Activated CD4-positive, alpha-beta T cell treated with anti-CD3 and anti-CD28 coated beads for 36 hours (primary cell): Measurements from ENCODE around the gene PIK3R3. TPM values are rescaled to one million over a fixed set of nuclear protein-coding genes. Genes with fewer than 3 reads are reported as not detected.

ENCODE experiments used
- ATAC-seq: fragments of 200-7000 bp; cut with Tn5 transposase; one replicate; pipeline ENCODE4 v1.10.0; 2021; ENCODE audit warnings: mild to moderate bottlenecking, moderate library complexity
- CTCF ChIA-PET: fragments of 350-600 bp; sonication (Branson Sonifier 250); formaldehyde crosslinking; loops from one replicate; lab custom pipeline; 2021; ENCODE audit warnings: antibody characterized with exemption; lab: Charles Lee
- POLR2A ChIA-PET: fragments of 350-600 bp; sonication (Branson Sonifier 250); formaldehyde crosslinking; loops from one replicate; lab custom pipeline; 2021; ENCODE audit warnings: antibody characterized with exemption, inconsistent platforms; lab: Charles Lee
- DNase-seq: peaks from one replicate; pipeline ENCODE4 v3.0.0-alpha.2; 2020
- H3K27ac Mint-ChIP-seq: one replicate; pipeline ENCODE4 v1.8.0; 2021; ENCODE audit warnings: mixed read lengths
- H3K27me3 Mint-ChIP-seq: one replicate; pipeline ENCODE4 v1.8.0; 2021; ENCODE audit warnings: mixed read lengths
- H3K36me3 Mint-ChIP-seq: one replicate; pipeline ENCODE4 v1.8.0; 2021; ENCODE audit warnings: low read depth, mixed read lengths
- H3K4me1 Mint-ChIP-seq: one replicate; pipeline ENCODE4 v1.8.0; 2021; ENCODE audit warnings: mixed read lengths
- H3K4me3 Mint-ChIP-seq: one replicate; pipeline ENCODE4 v1.8.0; 2021; ENCODE audit warnings: mild to moderate bottlenecking, moderate library complexity, mixed read lengths
- H3K9me3 Mint-ChIP-seq: one replicate; pipeline ENCODE4 v1.8.0; 2021; ENCODE audit warnings: low read depth, mixed read lengths
- intact Hi-C, 2 experiments: fragments of 100-400 bp; cut with DNase I in 1 of 2; cut with micrococcal nuclease in 1 of 2; formaldehyde crosslinking; loops; one replicate each; pipeline versions ENCODE4 v1.14.2 to v1.15.1; 2022 to 2024; cut with DNase I, micrococcal nuclease
- total RNA-seq, 2 experiments: library from RNA; stranded (reverse); gene quantifications; one replicate each; pipeline ENCODE4 v1.2.3, GENCODE V29; 2021

PIK3R3 gene
- total RNA-seq, 2 experiments from 2014 or later, result 0.46 to 0.78 TPM

GRCh38 chr1:45999507-45999906 is 132.9 kb downstream of the PIK3R3 start:
- no peak overlapping the region for H3K4me3 Mint-ChIP-seq
- peaks cover 3% of the 10 kb centered on the region for H3K36me3 Mint-ChIP-seq
- no peak overlapping the region for H3K27ac Mint-ChIP-seq
- no peaks in the 10 kb centered on the region for H3K27me3 Mint-ChIP-seq
- no peaks in the 10 kb centered on the region for H3K4me1 Mint-ChIP-seq
- CTCF ChIA-PET, result no interaction called here
- intact Hi-C loops, result no loop called here
- DNase-seq (no peak), ATAC-seq (no peak)
- H3K9me3 Mint-ChIP-seq, result no peaks in the 10 kb centered on the region
- POLR2A ChIA-PET, result no interaction called here

GRCh38 chr1:45998020-45998617 is 134.3 kb downstream of the PIK3R3 start:
- intact Hi-C loops, result no loop called here
- H3K36me3 Mint-ChIP-seq, result peaks cover 3% of the 10 kb centered on the region

GRCh38 chr1:45995298-45995697 is 137.1 kb downstream of the PIK3R3 start:
- Mint-ChIP-seq H3K36me3 (peaks cover 3% of the 10 kb centered on the region), H3K9me3 (no peaks in the 10 kb centered on the region), H3K27me3 (no peaks in the 10 kb centered on the region), H3K4me3 (no peak overlapping the region), H3K4me1 (no peaks in the 10 kb centered on the region), H3K27ac (no peak overlapping the region)
- intact Hi-C loops, result no loop called here
- DNase-seq, result no peak
- POLR2A ChIA-PET, result no interaction called here
- CTCF ChIA-PET, result no interaction called here
- no peak for ATAC-seq

More at GRCh38 chr1:45998020-45998617, 134.3 kb downstream of the PIK3R3 start:
- Mint-ChIP-seq H3K4me3 (no peak overlapping the region), H3K27ac (no peak overlapping the region), H3K4me1 (no peaks in the 10 kb centered on the region), H3K27me3 (no peaks in the 10 kb centered on the region), H3K9me3 (no peaks in the 10 kb centered on the region)
- DNase-seq (no peak), ATAC-seq (no peak)
- ChIA-PET CTCF (no interaction called here), POLR2A (no interaction called here)

GRCh38 chr1:45994423-45994822 is 138.0 kb downstream of the PIK3R3 start:
- Mint-ChIP-seq H3K4me1 (no peaks in the 10 kb centered on the region), H3K4me3 (no peak overlapping the region), H3K27ac (no peak overlapping the region), H3K36me3 (no peaks in the 10 kb centered on the region), H3K9me3 (no peaks in the 10 kb centered on the region), H3K27me3 (no peaks in the 10 kb centered on the region)
- ATAC-seq (no peak), DNase-seq (no peak)
- ChIA-PET POLR2A (no interaction called here), CTCF (no interaction called here)
- intact Hi-C loops, result no loop called here

Other genes with a start within 250 kb of the PIK3R3 start
- not detected for gene TSPAN1, start 42.5 kb upstream of the PIK3R3 start, total RNA-seq
- not detected for gene P3R3URF, start 43.9 kb upstream of the PIK3R3 start, total RNA-seq
- 10 to 100 TPM; 36.4 to 36.5 TPM for gene POMGNT1, start 65.8 kb upstream of the PIK3R3 start, total RNA-seq
- gene LURAP1, start 70.7 kb upstream of the PIK3R3 start, total RNA-seq, result under 1 TPM; 0.11 to 0.12 TPM
- 10 to 100 TPM; 64.2 to 73.4 TPM for gene RAD54L, start 115.1 kb upstream of the PIK3R3 start, total RNA-seq
- 10 to 100 TPM; 33.4 to 34.7 TPM for gene LRRC41, start 171.0 kb upstream of the PIK3R3 start, total RNA-seq
- gene UQCRH, start 171.1 kb upstream of the PIK3R3 start, total RNA-seq, result 100 to 1,000 TPM; 258 to 391 TPM
- gene NSUN4, start 208.2 kb upstream of the PIK3R3 start, total RNA-seq, result 10 to 100 TPM; 26.1 to 31.3 TPM